GM23338 (cell line): ENCODE results near the gene MICALL2. TPM values are rescaled to one million over a fixed set of nuclear protein-coding genes. Genes with fewer than 3 reads are reported as not detected.

ENCODE experiments used
- ATAC-seq: fragments of 200-7000 bp; cut with Tn5 transposase; 3 replicates; pipeline ENCODE4 v1.9.1; 2020
- DNase-seq: peaks from one replicate; pipeline ENCODE4 v3.0.0-alpha.2; 2015; ENCODE audit warnings: low spot score
- H2AFZ ChIP-seq: fragments of 200-600 bp; sonication (generic); 2 replicates; pipeline ENCODE4 v1.8.0; 2016; ENCODE audit warnings: antibody characterized with exemption, mild to moderate bottlenecking, moderate library complexity
- H3F3A ChIP-seq: fragments of 200-600 bp; sonication (generic); replicated peaks from 2 replicates; pipeline ENCODE4 v1.8.0; 2017; ENCODE audit warnings: antibody characterized with exemption, mixed run types, low read depth
- H3K27ac ChIP-seq: fragments of 200-600 bp; sonication (generic); 2 replicates; pipeline ENCODE4 v1.6.1; 2016; ENCODE audit warnings: low read depth
- H3K27me3 ChIP-seq: fragments of 200-600 bp; sonication (generic); 2 replicates; pipeline ENCODE4 v1.8.0; 2016; ENCODE audit warnings: mild to moderate bottlenecking, mixed run types, moderate library complexity; ENCODE audit not compliant: insufficient read depth
- H3K36me3 ChIP-seq: fragments of 200-600 bp; sonication (generic); 2 replicates; pipeline ENCODE4 v1.8.0; 2016; ENCODE audit warnings: mild to moderate bottlenecking; ENCODE audit not compliant: insufficient read depth
- H3K4me1 ChIP-seq: fragments of 200-600 bp; sonication (generic); 2 replicates; pipeline ENCODE4 v1.8.0; 2016; ENCODE audit warnings: mild to moderate bottlenecking, moderate library complexity; ENCODE audit not compliant: insufficient read depth
- H3K4me2 ChIP-seq: fragments of 200-600 bp; sonication (generic); 2 replicates; pipeline ENCODE4 v1.7.1; 2017; ENCODE audit warnings: mixed run types
- H3K4me3 ChIP-seq: fragments of 200-600 bp; sonication (generic); 2 replicates; pipeline ENCODE4 v1.6.1; 2016; ENCODE audit warnings: mixed run types
- H3K79me2 ChIP-seq: fragments of 200-600 bp; sonication (generic); replicated peaks from 2 replicates; pipeline ENCODE4 v1.8.0; 2017; ENCODE audit warnings: mild to moderate bottlenecking; ENCODE audit not compliant: insufficient read depth
- H3K9me2 ChIP-seq: fragments of 200-600 bp; sonication (generic); 2 replicates; pipeline ENCODE4 v1.8.0; 2017; ENCODE audit not compliant: insufficient read depth
- H4K20me1 ChIP-seq: fragments of 200-600 bp; sonication (generic); replicated peaks from 2 replicates; pipeline ENCODE4 v1.8.0; 2017; ENCODE audit warnings: mild to moderate bottlenecking; ENCODE audit not compliant: insufficient read depth
- H3K27ac Mint-ChIP-seq: 2 replicates; pipeline ENCODE4 v1.8.0; 2020; ENCODE audit warnings: inconsistent platforms, mild to moderate bottlenecking, moderate library complexity, mixed read lengths
- H3K27me3 Mint-ChIP-seq: 3 replicates; pipeline ENCODE4 v1.8.0; 2022; ENCODE audit warnings: low read depth, mild to moderate bottlenecking, moderate library complexity, mixed read lengths, inconsistent platforms; ENCODE audit not compliant: insufficient read depth, poor library complexity
- H3K36me3 Mint-ChIP-seq: 3 replicates; pipeline ENCODE4 v1.8.0; 2021; ENCODE audit warnings: low read depth, mild to moderate bottlenecking, inconsistent platforms, moderate library complexity, mixed read lengths
- H3K4me1 Mint-ChIP-seq: 3 replicates; pipeline ENCODE4 v1.8.0; 2020; ENCODE audit warnings: mild to moderate bottlenecking, inconsistent platforms, mixed read lengths
- H3K4me3 Mint-ChIP-seq: 3 replicates; pipeline ENCODE4 v1.8.0; 2021; ENCODE audit warnings: moderate library complexity, mild to moderate bottlenecking, inconsistent platforms, mixed read lengths
- H3K9me3 Mint-ChIP-seq: 3 replicates; pipeline ENCODE4 v1.8.0; 2020; ENCODE audit warnings: moderate library complexity, mild to moderate bottlenecking, inconsistent platforms, mixed read lengths
- EZH2 ChIP-seq: fragments of 200-600 bp; sonication (generic); IDR thresholded peaks from one replicate; pipeline ENCODE4 v1.8.0; 2017; ENCODE audit warnings: antibody characterized with exemption, mild to moderate bottlenecking, low read depth; ENCODE audit not compliant: unreplicated experiment
- EZH2phosphoT487 ChIP-seq: fragments of 200-600 bp; sonication (generic); IDR thresholded peaks from one replicate; pipeline ENCODE4 v1.8.1; 2018; ENCODE audit warnings: antibody characterized with exemption; ENCODE audit not compliant: unreplicated experiment
- POLR2AphosphoS5 ChIP-seq: IDR thresholded peaks from 2 replicates; pipeline ENCODE4 v1.6.1; 2016; ENCODE audit warnings: antibody characterized with exemption, low read depth
- STAT1 ChIP-seq: IDR thresholded peaks from one replicate; pipeline ENCODE4 v1.6.1; 2016; ENCODE audit warnings: antibody characterized with exemption; ENCODE audit not compliant: unreplicated experiment
- ZNF114 ChIP-seq: fragments of 250-450 bp; sonication (Bioruptor Pico); IDR thresholded peaks from 2 replicates; pipeline ENCODE4 v1.5.0; 2020; ENCODE audit warnings: mild to moderate bottlenecking, moderate library complexity
- ZNF331 ChIP-seq: fragments of 250-450 bp; sonication (Bioruptor Pico); IDR thresholded peaks from 2 replicates; pipeline ENCODE4 v1.5.0; 2020; ENCODE audit warnings: low read depth, mild to moderate bottlenecking, moderate library complexity
- polyA plus RNA-seq: library from polyadenylated mRNA; unstranded; fragments of >200 nt; fragmentation: Nextera tagmentation; extraction: Ambion mirVana; gene quantifications from 2 replicates; pipeline ENCODE4 v1.2.1, GENCODE V29; 2016
- total RNA-seq: library from RNA; depleted of rRNA; stranded (reverse); fragments of >200 nt; shearing (Covaris generic); gene quantifications from 2 replicates; pipeline ENCODE4 v1.2.3, GENCODE V29; 2014
- TF ChIP-seq, protein P1 (sequence below): IDR thresholded peaks from one replicate; pipeline ENCODE4 v1.6.1; 2018; ENCODE audit warnings: antibody characterized with exemption; ENCODE audit not compliant: unreplicated experiment
- TF ChIP-seq, protein P2 (sequence below): fragments of 250-450 bp; sonication (Bioruptor Pico); IDR thresholded peaks from 2 replicates; pipeline ENCODE4 v1.5.0; 2020; ENCODE audit warnings: mild to moderate bottlenecking, moderate library complexity

The MICALL2 gene
- total and polyA plus RNA-seq, 2 experiments from 2014 or later: 7.0 to 13.0 TPM

DNA sequence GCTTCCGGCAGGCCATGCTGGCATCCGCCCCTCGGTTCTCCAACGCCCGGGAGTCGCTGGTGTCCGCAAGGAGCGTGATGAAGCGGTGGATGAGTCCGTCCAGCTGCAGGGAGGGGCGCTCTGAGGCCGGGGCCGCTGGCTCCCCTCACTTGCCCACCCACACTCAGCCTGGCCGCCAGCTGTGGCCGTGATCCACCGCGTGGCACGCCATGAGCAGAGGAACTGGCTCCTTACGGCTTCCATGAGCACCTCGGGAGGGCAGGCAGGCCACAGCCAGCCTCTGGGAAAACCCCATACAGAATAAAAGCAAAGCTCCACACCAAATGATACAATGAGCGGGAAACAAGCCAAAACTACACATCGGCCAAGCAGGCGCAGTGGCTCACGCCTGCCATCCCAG lies 15.5 kb upstream of the MICALL2 start:
- Histone ChIP-seq H3K27me3 (no peaks in the 10 kb centered on the region), H2AFZ (no peak overlapping the region), H3K36me3 (no peaks in the 10 kb centered on the region), H3K27ac (no peak overlapping the region), H4K20me1 (no peaks in the 10 kb centered on the region; the same call in 1 of the 2 replicates), H3F3A (0 out of 2 replicates have a peak, but pooled peaks cover 2% of the 10 kb centered on the region), H3K79me2 (no peaks in the 10 kb centered on the region; the same call in 1 of the 2 replicates), H3K4me2 (no peak overlapping the region), H3K9me2 (no peaks in the 10 kb centered on the region), H3K4me1 (no peaks in the 10 kb centered on the region), H3K4me3 (no peak overlapping the region)
- peaks cover 15% of the 10 kb centered on the region for H3K36me3 Mint-ChIP-seq
- no peaks in the 10 kb centered on the region for H3K4me1 Mint-ChIP-seq
- no peaks in the 10 kb centered on the region for H3K9me3 Mint-ChIP-seq
- DNase-seq (no peak), ATAC-seq (no peak)
- TF ChIP-seq, protein P1, sequence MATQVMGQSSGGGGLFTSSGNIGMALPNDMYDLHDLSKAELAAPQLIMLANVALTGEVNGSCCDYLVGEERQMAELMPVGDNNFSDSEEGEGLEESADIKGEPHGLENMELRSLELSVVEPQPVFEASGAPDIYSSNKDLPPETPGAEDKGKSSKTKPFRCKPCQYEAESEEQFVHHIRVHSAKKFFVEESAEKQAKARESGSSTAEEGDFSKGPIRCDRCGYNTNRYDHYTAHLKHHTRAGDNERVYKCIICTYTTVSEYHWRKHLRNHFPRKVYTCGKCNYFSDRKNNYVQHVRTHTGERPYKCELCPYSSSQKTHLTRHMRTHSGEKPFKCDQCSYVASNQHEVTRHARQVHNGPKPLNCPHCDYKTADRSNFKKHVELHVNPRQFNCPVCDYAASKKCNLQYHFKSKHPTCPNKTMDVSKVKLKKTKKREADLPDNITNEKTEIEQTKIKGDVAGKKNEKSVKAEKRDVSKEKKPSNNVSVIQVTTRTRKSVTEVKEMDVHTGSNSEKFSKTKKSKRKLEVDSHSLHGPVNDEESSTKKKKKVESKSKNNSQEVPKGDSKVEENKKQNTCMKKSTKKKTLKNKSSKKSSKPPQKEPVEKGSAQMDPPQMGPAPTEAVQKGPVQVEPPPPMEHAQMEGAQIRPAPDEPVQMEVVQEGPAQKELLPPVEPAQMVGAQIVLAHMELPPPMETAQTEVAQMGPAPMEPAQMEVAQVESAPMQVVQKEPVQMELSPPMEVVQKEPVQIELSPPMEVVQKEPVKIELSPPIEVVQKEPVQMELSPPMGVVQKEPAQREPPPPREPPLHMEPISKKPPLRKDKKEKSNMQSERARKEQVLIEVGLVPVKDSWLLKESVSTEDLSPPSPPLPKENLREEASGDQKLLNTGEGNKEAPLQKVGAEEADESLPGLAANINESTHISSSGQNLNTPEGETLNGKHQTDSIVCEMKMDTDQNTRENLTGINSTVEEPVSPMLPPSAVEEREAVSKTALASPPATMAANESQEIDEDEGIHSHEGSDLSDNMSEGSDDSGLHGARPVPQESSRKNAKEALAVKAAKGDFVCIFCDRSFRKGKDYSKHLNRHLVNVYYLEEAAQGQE: no peak
- TF ChIP-seq ZNF331 (CRISPR knock-in tag): no peak
- no peak for TF ChIP-seq EZH2phosphoT487
- no peak for TF ChIP-seq EZH2
- TF ChIP-seq, protein P2, sequence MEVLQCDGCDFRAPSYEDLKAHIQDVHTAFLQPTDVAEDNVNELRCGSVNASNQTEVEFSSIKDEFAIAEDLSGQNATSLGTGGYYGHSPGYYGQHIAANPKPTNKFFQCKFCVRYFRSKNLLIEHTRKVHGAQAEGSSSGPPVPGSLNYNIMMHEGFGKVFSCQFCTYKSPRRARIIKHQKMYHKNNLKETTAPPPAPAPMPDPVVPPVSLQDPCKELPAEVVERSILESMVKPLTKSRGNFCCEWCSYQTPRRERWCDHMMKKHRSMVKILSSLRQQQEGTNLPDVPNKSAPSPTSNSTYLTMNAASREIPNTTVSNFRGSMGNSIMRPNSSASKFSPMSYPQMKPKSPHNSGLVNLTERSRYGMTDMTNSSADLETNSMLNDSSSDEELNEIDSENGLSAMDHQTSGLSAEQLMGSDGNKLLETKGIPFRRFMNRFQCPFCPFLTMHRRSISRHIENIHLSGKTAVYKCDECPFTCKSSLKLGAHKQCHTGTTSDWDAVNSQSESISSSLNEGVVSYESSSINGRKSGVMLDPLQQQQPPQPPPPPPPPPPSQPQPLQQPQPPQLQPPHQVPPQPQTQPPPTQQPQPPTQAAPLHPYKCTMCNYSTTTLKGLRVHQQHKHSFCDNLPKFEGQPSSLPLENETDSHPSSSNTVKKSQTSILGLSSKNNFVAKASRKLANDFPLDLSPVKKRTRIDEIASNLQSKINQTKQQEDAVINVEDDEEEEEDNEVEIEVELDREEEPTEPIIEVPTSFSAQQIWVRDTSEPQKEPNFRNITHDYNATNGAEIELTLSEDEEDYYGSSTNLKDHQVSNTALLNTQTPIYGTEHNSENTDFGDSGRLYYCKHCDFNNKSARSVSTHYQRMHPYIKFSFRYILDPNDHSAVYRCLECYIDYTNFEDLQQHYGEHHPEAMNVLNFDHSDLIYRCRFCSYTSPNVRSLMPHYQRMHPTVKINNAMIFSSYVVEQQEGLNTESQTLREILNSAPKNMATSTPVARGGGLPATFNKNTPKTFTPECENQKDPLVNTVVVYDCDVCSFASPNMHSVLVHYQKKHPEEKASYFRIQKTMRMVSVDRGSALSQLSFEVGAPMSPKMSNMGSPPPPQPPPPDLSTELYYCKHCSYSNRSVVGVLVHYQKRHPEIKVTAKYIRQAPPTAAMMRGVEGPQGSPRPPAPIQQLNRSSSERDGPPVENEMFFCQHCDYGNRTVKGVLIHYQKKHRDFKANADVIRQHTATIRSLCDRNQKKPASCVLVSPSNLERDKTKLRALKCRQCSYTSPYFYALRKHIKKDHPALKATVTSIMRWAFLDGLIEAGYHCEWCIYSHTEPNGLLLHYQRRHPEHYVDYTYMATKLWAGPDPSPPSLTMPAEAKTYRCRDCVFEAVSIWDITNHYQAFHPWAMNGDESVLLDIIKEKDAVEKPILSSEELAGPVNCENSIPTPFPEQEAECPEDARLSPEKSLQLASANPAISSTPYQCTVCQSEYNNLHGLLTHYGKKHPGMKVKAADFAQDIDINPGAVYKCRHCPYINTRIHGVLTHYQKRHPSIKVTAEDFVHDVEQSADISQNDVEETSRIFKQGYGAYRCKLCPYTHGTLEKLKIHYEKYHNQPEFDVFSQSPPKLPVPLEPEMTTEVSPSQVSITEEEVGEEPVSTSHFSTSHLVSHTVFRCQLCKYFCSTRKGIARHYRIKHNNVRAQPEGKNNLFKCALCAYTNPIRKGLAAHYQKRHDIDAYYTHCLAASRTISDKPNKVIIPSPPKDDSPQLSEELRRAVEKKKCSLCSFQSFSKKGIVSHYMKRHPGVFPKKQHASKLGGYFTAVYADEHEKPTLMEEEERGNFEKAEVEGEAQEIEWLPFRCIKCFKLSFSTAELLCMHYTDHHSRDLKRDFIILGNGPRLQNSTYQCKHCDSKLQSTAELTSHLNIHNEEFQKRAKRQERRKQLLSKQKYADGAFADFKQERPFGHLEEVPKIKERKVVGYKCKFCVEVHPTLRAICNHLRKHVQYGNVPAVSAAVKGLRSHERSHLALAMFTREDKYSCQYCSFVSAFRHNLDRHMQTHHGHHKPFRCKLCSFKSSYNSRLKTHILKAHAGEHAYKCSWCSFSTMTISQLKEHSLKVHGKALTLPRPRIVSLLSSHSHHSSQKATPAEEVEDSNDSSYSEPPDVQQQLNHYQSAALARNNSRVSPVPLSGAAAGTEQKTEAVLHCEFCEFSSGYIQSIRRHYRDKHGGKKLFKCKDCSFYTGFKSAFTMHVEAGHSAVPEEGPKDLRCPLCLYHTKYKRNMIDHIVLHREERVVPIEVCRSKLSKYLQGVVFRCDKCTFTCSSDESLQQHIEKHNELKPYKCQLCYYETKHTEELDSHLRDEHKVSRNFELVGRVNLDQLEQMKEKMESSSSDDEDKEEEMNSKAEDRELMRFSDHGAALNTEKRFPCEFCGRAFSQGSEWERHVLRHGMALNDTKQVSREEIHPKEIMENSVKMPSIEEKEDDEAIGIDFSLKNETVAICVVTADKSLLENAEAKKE (CRISPR knock-in tag): no peak
- no peak for TF ChIP-seq ZNF114
- TF ChIP-seq POLR2AphosphoS5: no peak
- TF ChIP-seq STAT1: no peak
- no peak overlapping the region for H3K27ac Mint-ChIP-seq
- H3K27me3 Mint-ChIP-seq: peaks cover 2% of the 10 kb centered on the region
- no peak overlapping the region for H3K4me3 Mint-ChIP-seq
